ENCODE results near the gene MCRIP1. TPM values are rescaled to one million over a fixed set of nuclear protein-coding genes. Genes with fewer than 3 reads are reported as not detected.

Gene MCRIP1
- total and polyA plus RNA-seq, 9 of the 15 experiments (the other 6 are each of a cell fraction or from before 2014, with no cell fraction given) = 0.39 to 35.8 (median 9.7) TPM

DNA sequence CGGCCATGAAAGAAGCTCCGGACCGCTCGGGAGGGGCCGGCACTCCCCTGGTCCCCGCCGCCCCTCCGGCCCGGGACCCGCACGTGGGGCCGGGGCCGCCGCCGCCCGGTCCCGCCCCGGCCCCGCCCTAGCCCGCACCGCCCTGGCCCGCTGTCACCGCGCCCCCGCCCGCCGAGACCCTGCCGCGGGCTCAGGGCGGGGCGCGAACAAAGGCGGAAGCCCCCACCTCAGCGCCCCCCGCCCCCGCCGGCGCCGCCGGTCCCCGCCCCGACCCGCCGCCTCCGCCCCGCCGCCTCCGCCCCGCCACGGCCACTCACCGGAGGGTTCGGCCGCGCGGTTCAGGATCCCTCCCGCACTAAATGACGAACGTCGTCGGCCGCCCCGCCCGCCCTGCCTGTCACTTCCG lies 37.9 kb upstream of the MCRIP1 start, which contains the start of gene ARHGDIA (continued):
- TF ChIP-seq, protein P1, sequence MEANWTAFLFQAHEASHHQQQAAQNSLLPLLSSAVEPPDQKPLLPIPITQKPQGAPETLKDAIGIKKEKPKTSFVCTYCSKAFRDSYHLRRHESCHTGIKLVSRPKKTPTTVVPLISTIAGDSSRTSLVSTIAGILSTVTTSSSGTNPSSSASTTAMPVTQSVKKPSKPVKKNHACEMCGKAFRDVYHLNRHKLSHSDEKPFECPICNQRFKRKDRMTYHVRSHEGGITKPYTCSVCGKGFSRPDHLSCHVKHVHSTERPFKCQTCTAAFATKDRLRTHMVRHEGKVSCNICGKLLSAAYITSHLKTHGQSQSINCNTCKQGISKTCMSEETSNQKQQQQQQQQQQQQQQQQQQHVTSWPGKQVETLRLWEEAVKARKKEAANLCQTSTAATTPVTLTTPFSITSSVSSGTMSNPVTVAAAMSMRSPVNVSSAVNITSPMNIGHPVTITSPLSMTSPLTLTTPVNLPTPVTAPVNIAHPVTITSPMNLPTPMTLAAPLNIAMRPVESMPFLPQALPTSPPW (CRISPR knock-in tag; IDR thresholded peaks at IDR 0.05) = peak; percentile 92; the same call in 1 of the 2 replicates
- TF ChIP-seq SRSF3 (IDR thresholded peaks at IDR 0.05; ENCODE audit: insufficient read depth, low read length) (no peak), ZNF57 (CRISPR knock-in tag; IDR thresholded peaks at IDR 0.05) (no peak), ZNF76 (CRISPR knock-in tag; IDR thresholded peaks at IDR 0.05; ENCODE audit: borderline replicate concordance) (no peak), STAG1 (CRISPR knock-in tag; IDR thresholded peaks at IDR 0.05; ENCODE audit: borderline replicate concordance) (no peak), ZNF197 (CRISPR knock-in tag; IDR thresholded peaks at IDR 0.05; ENCODE audit: low read depth) (no peak), TAF1 (IDR thresholded peaks at IDR 0.05; ENCODE audit: control insufficient read depth, extremely low read depth, insufficient read depth, low read length, severe bottlenecking) (peak; percentile 72), NR2C1 (IDR thresholded peaks at IDR 0.05) (0 out of 2 replicates have a peak, but pooled peaks have one; percentile 44), NR2C1 (tag; IDR thresholded peaks at IDR 0.05) (no peak), KDM2B (CRISPR knock-in tag; IDR thresholded peaks at IDR 0.05) (no peak)
- TF ChIP-seq, protein P2, sequence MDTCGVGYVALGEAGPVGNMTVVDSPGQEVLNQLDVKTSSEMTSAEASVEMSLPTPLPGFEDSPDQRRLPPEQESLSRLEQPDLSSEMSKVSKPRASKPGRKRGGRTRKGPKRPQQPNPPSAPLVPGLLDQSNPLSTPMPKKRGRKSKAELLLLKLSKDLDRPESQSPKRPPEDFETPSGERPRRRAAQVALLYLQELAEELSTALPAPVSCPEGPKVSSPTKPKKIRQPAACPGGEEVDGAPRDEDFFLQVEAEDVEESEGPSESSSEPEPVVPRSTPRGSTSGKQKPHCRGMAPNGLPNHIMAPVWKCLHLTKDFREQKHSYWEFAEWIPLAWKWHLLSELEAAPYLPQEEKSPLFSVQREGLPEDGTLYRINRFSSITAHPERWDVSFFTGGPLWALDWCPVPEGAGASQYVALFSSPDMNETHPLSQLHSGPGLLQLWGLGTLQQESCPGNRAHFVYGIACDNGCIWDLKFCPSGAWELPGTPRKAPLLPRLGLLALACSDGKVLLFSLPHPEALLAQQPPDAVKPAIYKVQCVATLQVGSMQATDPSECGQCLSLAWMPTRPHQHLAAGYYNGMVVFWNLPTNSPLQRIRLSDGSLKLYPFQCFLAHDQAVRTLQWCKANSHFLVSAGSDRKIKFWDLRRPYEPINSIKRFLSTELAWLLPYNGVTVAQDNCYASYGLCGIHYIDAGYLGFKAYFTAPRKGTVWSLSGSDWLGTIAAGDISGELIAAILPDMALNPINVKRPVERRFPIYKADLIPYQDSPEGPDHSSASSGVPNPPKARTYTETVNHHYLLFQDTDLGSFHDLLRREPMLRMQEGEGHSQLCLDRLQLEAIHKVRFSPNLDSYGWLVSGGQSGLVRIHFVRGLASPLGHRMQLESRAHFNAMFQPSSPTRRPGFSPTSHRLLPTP (IDR thresholded peaks at IDR 0.05; ENCODE audit: borderline replicate concordance, extremely low read depth, insufficient read length) = no peak
- TF ChIP-seq, protein P3, sequence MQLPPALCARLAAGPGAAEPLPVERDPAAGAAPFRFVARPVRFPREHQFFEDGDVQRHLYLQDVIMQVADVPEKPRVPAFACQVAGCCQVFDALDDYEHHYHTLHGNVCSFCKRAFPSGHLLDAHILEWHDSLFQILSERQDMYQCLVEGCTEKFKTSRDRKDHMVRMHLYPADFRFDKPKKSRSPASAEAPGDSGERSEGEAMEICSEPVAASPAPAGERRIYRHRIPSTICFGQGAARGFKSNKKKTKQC (CRISPR knock-in tag; IDR thresholded peaks at IDR 0.05) = no peak
- TF ChIP-seq, protein P4, sequence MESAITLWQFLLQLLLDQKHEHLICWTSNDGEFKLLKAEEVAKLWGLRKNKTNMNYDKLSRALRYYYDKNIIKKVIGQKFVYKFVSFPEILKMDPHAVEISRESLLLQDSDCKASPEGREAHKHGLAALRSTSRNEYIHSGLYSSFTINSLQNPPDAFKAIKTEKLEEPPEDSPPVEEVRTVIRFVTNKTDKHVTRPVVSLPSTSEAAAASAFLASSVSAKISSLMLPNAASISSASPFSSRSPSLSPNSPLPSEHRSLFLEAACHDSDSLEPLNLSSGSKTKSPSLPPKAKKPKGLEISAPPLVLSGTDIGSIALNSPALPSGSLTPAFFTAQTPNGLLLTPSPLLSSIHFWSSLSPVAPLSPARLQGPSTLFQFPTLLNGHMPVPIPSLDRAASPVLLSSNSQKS (CRISPR knock-in tag; IDR thresholded peaks at IDR 0.05) = no peak
- TF ChIP-seq, protein P5, sequence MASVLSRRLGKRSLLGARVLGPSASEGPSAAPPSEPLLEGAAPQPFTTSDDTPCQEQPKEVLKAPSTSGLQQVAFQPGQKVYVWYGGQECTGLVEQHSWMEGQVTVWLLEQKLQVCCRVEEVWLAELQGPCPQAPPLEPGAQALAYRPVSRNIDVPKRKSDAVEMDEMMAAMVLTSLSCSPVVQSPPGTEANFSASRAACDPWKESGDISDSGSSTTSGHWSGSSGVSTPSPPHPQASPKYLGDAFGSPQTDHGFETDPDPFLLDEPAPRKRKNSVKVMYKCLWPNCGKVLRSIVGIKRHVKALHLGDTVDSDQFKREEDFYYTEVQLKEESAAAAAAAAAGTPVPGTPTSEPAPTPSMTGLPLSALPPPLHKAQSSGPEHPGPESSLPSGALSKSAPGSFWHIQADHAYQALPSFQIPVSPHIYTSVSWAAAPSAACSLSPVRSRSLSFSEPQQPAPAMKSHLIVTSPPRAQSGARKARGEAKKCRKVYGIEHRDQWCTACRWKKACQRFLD (CRISPR knock-in tag; IDR thresholded peaks at IDR 0.05) = peak; percentile 56; the same call in 1 of the 2 replicates
- TF ChIP-seq, protein P6, sequence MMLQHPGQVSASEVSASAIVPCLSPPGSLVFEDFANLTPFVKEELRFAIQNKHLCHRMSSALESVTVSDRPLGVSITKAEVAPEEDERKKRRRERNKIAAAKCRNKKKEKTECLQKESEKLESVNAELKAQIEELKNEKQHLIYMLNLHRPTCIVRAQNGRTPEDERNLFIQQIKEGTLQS (IDR thresholded peaks at IDR 0.05) = no peak
- TF ChIP-seq, protein P6 (CRISPR knock-in tag; conservative IDR thresholded peaks at IDR 0.05) = no peak
- TF ChIP-seq, protein P7, sequence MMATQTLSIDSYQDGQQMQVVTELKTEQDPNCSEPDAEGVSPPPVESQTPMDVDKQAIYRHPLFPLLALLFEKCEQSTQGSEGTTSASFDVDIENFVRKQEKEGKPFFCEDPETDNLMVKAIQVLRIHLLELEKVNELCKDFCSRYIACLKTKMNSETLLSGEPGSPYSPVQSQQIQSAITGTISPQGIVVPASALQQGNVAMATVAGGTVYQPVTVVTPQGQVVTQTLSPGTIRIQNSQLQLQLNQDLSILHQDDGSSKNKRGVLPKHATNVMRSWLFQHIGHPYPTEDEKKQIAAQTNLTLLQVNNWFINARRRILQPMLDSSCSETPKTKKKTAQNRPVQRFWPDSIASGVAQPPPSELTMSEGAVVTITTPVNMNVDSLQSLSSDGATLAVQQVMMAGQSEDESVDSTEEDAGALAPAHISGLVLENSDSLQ (IDR thresholded peaks at IDR 0.05) = no peak

Data from K562 (cell line).